GM12801 (cell line): ENCODE results near the gene AGPAT3.

ENCODE experiments used
- TF ChIP-seq, protein P1 (sequence below): IDR thresholded peaks from one replicate; pipeline ENCODE4 v1.5.1; 2011; ENCODE audit warnings: control low read depth; ENCODE audit not compliant: insufficient read length; ENCODE audit errors: extremely low read depth

AGPAT3 gene

DNA sequence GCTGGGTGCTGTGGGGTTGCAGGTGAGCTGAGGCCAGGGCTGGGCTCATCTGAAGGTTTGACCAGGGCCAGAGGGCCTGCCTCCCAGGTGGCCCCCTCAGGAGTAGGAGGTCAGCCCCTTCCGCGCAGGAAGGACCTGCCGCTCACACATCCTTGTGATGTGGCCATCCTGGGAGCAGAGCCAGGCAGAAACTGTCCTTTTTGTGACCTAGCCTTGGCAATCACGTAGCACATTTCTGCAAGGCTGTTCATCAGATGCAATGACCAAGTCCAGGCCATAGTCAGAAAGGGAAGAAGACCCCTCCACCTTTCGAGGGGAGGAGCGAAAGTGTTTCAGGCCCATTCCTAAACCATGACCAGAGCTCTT lies 91.6 kb downstream of the AGPAT3 start:
- TF ChIP-seq, protein P1, sequence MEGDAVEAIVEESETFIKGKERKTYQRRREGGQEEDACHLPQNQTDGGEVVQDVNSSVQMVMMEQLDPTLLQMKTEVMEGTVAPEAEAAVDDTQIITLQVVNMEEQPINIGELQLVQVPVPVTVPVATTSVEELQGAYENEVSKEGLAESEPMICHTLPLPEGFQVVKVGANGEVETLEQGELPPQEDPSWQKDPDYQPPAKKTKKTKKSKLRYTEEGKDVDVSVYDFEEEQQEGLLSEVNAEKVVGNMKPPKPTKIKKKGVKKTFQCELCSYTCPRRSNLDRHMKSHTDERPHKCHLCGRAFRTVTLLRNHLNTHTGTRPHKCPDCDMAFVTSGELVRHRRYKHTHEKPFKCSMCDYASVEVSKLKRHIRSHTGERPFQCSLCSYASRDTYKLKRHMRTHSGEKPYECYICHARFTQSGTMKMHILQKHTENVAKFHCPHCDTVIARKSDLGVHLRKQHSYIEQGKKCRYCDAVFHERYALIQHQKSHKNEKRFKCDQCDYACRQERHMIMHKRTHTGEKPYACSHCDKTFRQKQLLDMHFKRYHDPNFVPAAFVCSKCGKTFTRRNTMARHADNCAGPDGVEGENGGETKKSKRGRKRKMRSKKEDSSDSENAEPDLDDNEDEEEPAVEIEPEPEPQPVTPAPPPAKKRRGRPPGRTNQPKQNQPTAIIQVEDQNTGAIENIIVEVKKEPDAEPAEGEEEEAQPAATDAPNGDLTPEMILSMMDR = no peak

DNA sequence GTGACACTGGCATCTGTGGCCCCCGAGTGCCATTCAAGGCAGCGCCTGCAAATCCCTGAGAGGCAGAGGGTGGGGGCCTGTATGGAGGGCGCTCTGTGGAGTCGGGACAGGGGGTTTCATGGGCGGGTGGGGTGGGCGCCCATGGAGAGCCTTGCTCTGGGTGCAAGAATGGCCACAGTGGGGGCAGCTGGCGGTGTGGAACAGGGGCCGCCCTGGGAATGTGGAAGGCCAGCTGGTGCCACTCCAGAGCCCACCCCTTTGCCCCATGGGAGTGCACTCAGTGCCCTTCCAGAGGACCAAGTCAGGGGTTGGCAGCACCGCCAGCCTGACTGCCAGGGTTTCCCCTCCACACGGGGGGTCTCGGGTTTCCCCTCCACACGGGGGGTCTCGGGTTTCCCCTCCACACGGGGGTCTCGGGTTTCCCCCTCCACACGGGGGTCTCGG lies 92.1 kb downstream of the AGPAT3 start:
- TF ChIP-seq, protein P1 = no peak

DNA sequence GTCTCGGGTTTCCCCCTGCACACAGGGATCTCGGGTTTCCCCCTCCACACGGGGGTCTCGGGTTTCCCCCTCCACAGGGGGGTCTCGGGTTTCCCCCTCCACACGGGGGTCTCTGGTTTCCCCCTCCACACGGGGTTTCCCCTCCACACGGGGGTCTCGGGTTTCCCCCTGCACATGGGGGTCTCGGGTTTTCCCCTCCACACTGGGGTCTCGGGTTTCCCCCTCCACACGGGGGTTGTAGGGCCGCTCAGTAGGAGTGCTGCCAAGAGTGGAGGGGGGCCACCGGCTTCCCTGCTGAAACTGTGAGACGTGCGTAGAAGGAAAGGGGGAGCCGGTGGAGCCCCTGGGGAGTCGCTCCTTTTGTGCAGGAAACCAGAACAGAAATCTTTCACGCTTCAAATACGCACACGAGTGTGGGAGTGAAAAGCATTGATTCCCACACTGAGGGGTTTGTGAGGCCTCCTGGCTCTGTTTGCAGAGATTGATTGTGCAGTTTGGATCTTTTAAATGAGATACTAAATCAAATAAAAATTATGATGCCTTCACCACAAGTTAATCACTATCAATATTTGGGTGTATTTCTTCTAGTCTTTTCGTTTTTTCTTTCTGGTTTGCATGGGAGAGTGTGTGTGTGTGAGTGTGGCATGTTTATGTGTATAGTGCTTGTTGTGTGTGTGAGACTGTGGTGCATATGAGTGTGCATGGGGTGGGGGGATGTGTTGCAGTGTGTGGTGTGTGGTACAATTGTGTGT lies 92.8 kb downstream of the AGPAT3 start:
- TF ChIP-seq, protein P1 = no peak

DNA sequence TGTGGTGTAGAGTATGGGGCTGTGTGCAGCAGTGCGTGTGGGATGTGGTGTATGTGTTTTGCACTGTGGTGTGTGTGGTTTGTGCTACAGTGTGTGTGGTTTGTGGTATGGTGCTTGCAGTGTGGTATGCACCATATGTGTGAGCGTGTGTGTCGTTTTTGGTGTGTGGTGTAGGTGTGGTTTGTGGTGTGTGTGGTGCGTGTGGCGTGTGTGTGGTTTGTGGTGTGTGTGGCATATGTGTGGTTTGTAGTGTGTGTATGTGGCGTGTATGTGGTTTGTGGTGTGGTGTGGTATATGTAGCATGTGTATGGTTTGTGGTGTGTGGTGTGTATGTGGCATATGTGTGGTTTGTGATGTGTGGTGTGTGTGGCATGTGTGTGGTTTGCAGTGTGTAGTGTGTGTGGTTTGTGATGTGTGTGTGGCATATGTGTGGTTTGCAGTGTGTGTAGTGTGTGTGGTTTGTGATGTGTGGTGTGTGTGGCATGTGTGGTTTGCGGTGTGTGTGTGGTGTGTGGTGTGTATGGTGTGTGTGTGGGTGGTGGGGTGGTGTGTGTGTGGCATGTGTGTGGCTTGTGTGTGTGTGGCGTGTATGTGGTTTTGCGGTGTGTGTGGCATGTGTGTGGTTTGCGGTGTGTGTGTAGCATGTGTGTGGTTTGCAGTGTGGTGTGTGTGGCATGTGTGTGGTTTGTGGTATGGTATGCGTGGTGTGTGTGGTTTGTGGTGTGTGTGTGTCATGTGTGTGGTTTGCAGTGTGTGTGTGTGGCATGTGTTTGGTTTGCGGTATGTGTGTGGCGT lies 93.5 kb downstream of the AGPAT3 start:
- TF ChIP-seq, protein P1 = no peak

DNA sequence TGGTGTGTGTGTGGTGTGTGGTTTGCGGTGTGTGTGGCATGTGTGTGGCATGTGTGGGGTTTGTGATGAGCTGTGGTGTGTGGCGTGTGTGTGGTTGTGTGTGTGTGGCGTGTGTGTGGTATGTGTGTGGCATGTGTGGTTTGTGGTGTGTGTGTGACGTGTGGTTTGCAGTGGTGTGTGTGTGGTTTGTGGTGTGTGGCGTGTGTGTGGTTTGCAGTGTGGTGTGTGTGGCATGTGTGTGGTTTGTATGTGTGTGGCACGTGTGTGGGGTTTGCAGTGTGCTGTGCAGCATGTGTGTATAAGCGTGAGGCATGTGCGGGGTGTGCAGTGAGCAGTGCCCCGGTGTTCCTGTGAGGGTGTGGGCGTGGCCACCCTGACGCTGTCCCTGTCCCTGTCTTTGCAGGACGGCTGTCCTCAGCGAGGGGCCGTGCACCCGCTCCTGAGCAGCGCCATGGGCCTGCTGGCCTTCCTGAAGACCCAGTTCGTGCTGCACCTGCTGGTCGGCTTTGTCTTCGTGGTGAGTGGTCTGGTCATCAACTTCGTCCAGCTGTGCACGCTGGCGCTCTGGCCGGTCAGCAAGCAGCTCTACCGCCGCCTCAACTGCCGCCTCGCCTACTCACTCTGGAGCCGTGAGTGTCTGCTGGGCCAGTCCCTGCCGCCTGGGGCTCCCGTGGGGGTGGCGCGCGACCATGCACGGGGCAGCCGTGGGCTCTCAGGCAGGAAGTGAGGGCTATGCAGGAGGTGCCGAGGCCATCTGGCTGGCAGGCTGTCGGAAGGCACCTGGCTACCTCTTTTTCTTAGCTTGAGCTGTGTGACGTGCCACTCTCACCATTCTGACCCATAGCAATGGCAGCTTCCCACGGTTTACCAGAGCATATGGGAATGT lies 94.5 kb downstream of the AGPAT3 start:
- TF ChIP-seq, protein P1 = no peak

DNA sequence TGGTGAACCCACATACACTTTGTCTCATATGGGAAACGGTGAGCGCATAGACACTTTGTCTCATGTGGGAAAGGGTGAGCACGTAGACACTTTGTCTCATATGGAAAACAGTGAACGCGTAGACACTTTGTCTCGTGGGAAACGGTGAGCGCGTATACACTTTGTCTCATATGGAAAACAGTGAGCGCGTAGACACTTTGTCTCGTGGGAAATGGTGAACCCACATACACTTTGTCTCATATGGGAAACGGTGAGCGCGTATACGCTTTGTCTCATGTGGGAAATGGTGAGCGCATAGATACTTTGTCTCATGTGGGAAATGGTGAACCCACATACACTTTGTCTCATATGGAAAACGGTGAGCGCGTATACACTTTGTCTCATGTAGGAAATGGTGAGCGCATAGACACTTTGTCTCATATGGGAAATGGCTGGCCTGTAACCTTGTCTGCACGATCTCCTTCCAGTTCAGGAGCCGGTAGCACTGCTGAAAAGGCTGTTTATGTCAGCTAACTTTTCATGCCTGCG lies 96.4 kb downstream of the AGPAT3 start:
- TF ChIP-seq, protein P1 = no peak
